Body of pancreas (tissue), 4 donors: ENCODE data around the gene PRR12.

Source experiments
- POLR2A ChIP-seq, 3 donors: fragments of 450-650 bp; IDR thresholded peaks; one replicate each; pipeline ENCODE4 v1.6.1; 2016; ENCODE audit warnings: antibody characterized with exemption in 3 of 3, mild to moderate bottlenecking in 2 of 3
- TF ChIP-seq, protein P1 (sequence below), 7 experiments: fragments of 450-650 bp in 4 of 7; fragments of 200-600 bp in 3 of 7; sonication (generic) in 3 of 7; IDR thresholded peaks; one replicate each; pipeline ENCODE4 v1.5.1; 2016 to 2019; ENCODE audit warnings: antibody characterized with exemption in 7 of 7

DNA sequence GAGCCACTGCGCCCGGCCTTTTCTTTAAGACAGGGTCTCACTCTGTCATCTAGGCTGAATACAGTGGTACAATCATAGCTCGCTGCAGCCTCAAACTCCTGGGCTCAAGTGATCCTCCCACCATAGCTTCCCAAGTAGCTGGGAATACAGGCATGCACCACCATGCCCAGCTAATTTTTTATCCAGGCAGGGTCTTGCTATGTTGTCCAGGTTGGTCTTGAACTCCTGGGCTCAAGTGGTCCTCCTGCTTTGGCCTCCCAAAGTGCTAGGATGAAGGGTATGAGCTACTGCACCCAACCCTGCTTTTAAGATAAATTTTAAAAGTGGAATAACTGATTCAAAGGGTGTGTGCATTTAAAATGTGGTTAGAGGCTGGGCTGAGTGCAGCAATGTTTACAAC lies 24.7 kb upstream of the PRR12 start:
- TF ChIP-seq, protein P1, sequence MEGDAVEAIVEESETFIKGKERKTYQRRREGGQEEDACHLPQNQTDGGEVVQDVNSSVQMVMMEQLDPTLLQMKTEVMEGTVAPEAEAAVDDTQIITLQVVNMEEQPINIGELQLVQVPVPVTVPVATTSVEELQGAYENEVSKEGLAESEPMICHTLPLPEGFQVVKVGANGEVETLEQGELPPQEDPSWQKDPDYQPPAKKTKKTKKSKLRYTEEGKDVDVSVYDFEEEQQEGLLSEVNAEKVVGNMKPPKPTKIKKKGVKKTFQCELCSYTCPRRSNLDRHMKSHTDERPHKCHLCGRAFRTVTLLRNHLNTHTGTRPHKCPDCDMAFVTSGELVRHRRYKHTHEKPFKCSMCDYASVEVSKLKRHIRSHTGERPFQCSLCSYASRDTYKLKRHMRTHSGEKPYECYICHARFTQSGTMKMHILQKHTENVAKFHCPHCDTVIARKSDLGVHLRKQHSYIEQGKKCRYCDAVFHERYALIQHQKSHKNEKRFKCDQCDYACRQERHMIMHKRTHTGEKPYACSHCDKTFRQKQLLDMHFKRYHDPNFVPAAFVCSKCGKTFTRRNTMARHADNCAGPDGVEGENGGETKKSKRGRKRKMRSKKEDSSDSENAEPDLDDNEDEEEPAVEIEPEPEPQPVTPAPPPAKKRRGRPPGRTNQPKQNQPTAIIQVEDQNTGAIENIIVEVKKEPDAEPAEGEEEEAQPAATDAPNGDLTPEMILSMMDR (IDR thresholded peaks at IDR 0.05), result no peak
- no peak for TF ChIP-seq POLR2A (IDR thresholded peaks at IDR 0.05)
